GM15510 (cell line): ENCODE data around the gene VPS13D.

Experiments used
- POLR2A ChIP-seq: IDR thresholded peaks from 3 replicates; pipeline ENCODE4 v1.6.1; 2011; ENCODE audit warnings: borderline replicate concordance; ENCODE audit not compliant: insufficient read length; ENCODE audit errors: extremely low read depth

The VPS13D gene

GRCh38 chr1:12549460-12550349 lies 319.9 kb downstream of the VPS13D start:
- no peak for TF ChIP-seq POLR2A

- TF ChIP-seq POLR2A, result no peak
Observed at GRCh38 chr1:12551584-12551983, 321.8 kb downstream of the VPS13D start.

GRCh38 chr1:12552111-12552888 lies 322.5 kb downstream of the VPS13D start:
- TF ChIP-seq POLR2A, result no peak

- TF ChIP-seq POLR2A, result no peak
Observed at GRCh38 chr1:12552951-12553921, 323.4 kb downstream of the VPS13D start.

- no peak for TF ChIP-seq POLR2A
Observed at GRCh38 chr1:12553963-12554362, 324.1 kb downstream of the VPS13D start.

GRCh38 chr1:12554521-12555305 lies 324.9 kb downstream of the VPS13D start:
- TF ChIP-seq POLR2A, result no peak

GRCh38 chr1:12555411-12556367 lies 325.9 kb downstream of the VPS13D start:
- no peak for TF ChIP-seq POLR2A

GRCh38 chr1:12556368-12556930 lies 326.6 kb downstream of the VPS13D start:
- TF ChIP-seq POLR2A, result no peak

GRCh38 chr1:12556957-12557935 lies 327.4 kb downstream of the VPS13D start:
- no peak for TF ChIP-seq POLR2A

- no peak for TF ChIP-seq POLR2A
Observed at GRCh38 chr1:12561121-12561520, 331.3 kb downstream of the VPS13D start.
